ENCODE data around the gene STAC.
"Not testable (repeated sequence)": the region's sequence is repeated elsewhere in the genome, so short reads cannot be mapped to it uniquely, and the experiment has no call there.

Gene STAC

DNA sequence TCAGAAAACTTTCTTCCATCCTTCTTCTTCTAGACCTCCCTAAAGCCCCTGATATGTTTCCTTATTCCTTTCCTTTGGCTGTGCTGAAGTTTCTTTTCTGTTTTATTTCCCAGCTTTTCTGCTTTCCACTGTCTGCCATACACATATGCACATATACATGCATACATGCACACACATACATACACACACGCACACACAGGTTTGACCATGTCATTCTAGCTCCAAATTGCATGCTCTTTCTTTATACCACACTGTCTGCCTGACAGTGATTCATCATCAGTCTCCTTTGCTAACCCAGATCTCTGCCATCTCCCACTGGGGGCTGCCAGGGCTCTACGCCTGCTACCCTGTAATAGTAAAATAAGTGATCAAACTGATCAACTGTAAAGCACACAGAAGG, 181.3 kb downstream of the STAC start:
- H3K27me3 ChIP-seq = no peaks in the 10 kb centered on the region
- H3K4me3 ChIP-seq (ENCODE audit: low read depth in 1 of 2, low read length in 1 of 2) = no peak overlapping the region
- no peaks in the 10 kb centered on the region for H3K4me1 ChIP-seq (ENCODE audit: control insufficient read depth in 1 of 2, insufficient read depth in 1 of 2, low read depth in 1 of 2, low read length in 1 of 2)
- no peaks in the 10 kb centered on the region for H3K9me3 ChIP-seq
- TF ChIP-seq, protein P1, sequence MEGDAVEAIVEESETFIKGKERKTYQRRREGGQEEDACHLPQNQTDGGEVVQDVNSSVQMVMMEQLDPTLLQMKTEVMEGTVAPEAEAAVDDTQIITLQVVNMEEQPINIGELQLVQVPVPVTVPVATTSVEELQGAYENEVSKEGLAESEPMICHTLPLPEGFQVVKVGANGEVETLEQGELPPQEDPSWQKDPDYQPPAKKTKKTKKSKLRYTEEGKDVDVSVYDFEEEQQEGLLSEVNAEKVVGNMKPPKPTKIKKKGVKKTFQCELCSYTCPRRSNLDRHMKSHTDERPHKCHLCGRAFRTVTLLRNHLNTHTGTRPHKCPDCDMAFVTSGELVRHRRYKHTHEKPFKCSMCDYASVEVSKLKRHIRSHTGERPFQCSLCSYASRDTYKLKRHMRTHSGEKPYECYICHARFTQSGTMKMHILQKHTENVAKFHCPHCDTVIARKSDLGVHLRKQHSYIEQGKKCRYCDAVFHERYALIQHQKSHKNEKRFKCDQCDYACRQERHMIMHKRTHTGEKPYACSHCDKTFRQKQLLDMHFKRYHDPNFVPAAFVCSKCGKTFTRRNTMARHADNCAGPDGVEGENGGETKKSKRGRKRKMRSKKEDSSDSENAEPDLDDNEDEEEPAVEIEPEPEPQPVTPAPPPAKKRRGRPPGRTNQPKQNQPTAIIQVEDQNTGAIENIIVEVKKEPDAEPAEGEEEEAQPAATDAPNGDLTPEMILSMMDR (IDR thresholded peaks at IDR 0.05) = no peak
- no peaks in the 10 kb centered on the region for H3K36me3 ChIP-seq
- H3K27ac ChIP-seq = no peak overlapping the region

DNA sequence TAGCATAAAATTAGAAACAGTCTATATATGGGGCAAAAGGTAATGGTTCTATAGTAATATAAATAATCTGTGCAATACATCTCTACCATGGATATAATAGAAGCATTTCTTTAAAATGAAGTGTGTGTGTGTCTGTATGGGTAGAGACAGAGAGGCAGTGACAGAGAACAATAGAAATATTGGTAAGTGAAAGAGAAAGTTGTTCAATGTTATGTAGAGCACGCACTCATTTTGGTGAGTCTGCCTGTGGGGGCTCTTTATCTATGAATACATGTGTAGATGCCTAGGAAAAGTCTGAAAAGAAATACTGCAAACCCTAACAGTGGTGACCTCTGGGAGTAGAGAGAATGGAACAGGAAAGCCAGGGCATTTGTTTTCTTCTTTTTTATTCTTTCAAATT, 182.6 kb downstream of the STAC start:
- no peaks in the 10 kb centered on the region for H3K36me3 ChIP-seq
- H3K4me1 ChIP-seq (ENCODE audit: control insufficient read depth in 1 of 2, insufficient read depth in 1 of 2, low read depth in 1 of 2, low read length in 1 of 2) = no peaks in the 10 kb centered on the region
- no peaks in the 10 kb centered on the region for H3K27me3 ChIP-seq
- H3K4me3 ChIP-seq (ENCODE audit: low read depth in 1 of 2, low read length in 1 of 2) = no peak overlapping the region
- no peaks in the 10 kb centered on the region for H3K9me3 ChIP-seq
- TF ChIP-seq, protein P1 (IDR thresholded peaks at IDR 0.05) = no peak
- H3K27ac ChIP-seq = no peak overlapping the region

DNA sequence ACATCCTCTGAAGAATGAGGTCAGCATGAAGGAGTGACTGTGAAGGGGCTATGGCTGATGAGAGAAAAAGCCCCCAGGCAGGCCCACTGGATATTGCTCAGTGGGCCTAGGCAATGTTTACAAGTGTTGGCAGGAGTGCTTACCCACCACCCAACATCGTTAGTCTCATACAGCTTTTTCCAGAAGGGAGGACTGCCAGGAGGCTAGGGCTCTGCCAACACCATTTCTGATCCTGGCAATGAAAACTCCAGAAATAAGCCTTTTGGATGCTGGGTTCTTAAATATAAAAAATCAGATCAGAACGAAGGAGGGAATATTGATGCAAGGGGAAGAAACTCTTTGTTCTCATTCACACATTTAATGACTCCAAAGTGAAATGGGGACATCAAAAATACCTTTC, 194.9 kb downstream of the STAC start:
- Histone ChIP-seq H3K27me3 (no peaks in the 10 kb centered on the region), H3K27ac (no peak overlapping the region), H3K36me3 (no peaks in the 10 kb centered on the region), H3K4me1 (ENCODE audit: control insufficient read depth in 1 of 2, insufficient read depth in 1 of 2, low read depth in 1 of 2, low read length in 1 of 2) (no peaks in the 10 kb centered on the region), H3K4me3 (ENCODE audit: low read depth in 1 of 2, low read length in 1 of 2) (no peak overlapping the region), H3K9me3 (peaks cover 8% of the 10 kb centered on the region)
- TF ChIP-seq, protein P1 (IDR thresholded peaks at IDR 0.05) = no peak

DNA sequence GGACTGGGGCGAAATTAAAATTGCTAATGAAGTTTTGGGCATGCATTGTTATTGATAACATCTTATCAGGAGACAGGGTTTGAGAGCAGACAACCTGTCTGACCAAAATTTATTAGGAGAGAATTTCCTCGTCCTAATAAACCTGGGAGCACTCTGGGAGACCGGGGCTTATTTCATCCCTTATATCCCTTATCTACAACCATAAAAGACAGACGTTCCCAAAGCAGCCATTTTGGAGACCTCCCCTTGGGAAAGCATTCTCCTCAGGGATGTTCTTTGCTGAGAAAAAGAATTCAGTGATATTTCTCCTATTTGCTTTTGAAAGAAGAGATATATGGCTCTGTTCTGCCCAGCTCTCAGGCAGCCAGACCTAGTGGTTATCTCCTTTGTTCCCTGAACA, 198.1 kb downstream of the STAC start:
- not testable (repeated sequence) for H3K4me3 ChIP-seq (ENCODE audit: low read depth in 1 of 2, low read length in 1 of 2); H3K36me3 ChIP-seq; H3K27me3 ChIP-seq; H3K9me3 ChIP-seq; H3K27ac ChIP-seq; H3K4me1 ChIP-seq (ENCODE audit: control insufficient read depth in 1 of 2, insufficient read depth in 1 of 2, low read depth in 1 of 2, low read length in 1 of 2)

DNA sequence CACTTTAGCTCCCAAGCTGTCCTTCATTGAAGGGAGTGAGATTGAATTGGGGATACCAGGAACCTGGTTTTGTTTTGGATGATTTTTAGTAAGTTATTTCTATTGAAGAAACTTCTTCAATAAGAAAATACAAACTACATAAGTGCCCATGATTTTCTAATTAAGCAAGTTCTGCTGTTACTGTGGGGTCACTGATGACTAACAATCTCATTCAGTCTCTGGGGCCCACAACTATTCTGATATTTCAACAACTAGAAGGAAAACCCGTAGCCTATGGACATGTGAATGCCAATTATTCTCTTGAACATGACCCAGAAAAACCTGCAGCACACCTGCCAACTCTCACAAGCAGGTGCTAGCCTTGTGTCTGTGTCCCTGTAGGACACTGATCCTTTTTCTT, 199.4 kb downstream of the STAC start:
- TF ChIP-seq, protein P1 (IDR thresholded peaks at IDR 0.05) = no peak
- no peaks in the 10 kb centered on the region for H3K36me3 ChIP-seq
- H3K4me1 ChIP-seq (ENCODE audit: control insufficient read depth in 1 of 2, insufficient read depth in 1 of 2, low read depth in 1 of 2, low read length in 1 of 2) = no peaks in the 10 kb centered on the region
- no peak overlapping the region for H3K4me3 ChIP-seq (ENCODE audit: low read depth in 1 of 2, low read length in 1 of 2)
- no peaks in the 10 kb centered on the region for H3K27me3 ChIP-seq
- H3K27ac ChIP-seq = no peak overlapping the region
- H3K9me3 ChIP-seq = peaks cover 8% of the 10 kb centered on the region

DNA sequence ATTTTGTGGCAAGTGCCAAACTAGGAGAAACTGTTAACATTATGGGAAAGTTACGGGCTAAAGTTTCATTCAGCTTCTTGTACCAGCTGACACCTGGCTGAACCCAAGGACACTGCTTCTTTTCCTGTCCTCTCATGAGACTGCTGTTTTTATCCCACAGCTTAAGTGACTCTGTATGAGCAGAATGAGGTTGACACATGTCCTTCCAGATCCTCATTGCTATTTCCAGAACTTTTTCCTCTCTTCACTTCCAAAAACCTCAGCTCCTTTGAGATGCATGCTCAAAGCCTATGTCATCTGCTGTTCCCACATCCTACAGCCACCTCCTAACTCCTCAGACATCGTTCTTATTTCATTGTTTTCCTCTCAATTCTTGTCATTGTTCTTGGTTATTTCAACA, 200.4 kb downstream of the STAC start:
- TF ChIP-seq, protein P1 (IDR thresholded peaks at IDR 0.05) = no peak
- Histone ChIP-seq H3K4me3 (ENCODE audit: low read depth in 1 of 2, low read length in 1 of 2) (no peak overlapping the region), H3K9me3 (peaks cover 8% of the 10 kb centered on the region), H3K4me1 (ENCODE audit: control insufficient read depth in 1 of 2, insufficient read depth in 1 of 2, low read depth in 1 of 2, low read length in 1 of 2) (no peaks in the 10 kb centered on the region), H3K27me3 (no peaks in the 10 kb centered on the region), H3K27ac (no peak overlapping the region), H3K36me3 (no peaks in the 10 kb centered on the region)

Data from neutrophil (primary cell).